GM19438 (cell line): ENCODE data around the gene ETFB.

ENCODE experiments used
- ATAC-seq: cut with Tn5 transposase; IDR thresholded peaks from one replicate; pipeline ENCODE4 v1.9.1; 2021; ENCODE audit warnings: low read depth; ENCODE audit not compliant: unreplicated experiment

Gene ETFB

DNA sequence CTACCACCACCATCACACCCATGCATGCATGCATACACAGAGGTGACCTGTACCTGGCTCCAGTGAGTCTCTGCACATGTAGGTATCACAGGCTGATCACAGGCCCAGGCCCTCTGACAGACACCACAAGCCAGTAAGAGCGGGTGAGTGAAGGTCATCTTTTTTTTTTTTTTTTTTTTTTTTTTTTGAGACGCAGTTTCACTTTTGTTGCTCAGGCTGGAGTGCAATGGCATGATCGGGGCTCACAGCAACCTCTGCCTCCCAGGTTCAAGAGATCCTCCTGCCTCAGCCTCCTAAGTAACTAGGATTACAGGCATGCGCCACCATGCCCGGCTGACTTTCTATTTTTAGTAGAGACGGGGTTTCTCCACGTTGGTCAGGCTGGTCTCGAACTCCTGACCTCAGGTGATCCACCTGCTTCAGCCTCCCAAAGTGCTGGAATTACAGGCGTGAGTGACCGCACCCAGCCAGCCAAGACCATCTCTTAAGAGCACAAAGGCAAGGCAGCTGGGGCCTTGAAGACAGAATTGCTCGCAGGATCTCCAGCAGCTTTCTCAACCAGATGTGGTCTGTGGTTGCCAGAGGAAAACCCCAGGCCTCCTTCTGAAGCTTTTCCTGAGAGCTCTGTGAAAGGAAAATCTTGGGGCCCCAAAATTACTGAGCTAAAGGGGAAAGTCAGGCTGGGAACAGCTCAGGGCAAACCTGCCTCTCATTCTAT lies 9.5 kb upstream of the ETFB start:
- no peak for ATAC-seq

DNA sequence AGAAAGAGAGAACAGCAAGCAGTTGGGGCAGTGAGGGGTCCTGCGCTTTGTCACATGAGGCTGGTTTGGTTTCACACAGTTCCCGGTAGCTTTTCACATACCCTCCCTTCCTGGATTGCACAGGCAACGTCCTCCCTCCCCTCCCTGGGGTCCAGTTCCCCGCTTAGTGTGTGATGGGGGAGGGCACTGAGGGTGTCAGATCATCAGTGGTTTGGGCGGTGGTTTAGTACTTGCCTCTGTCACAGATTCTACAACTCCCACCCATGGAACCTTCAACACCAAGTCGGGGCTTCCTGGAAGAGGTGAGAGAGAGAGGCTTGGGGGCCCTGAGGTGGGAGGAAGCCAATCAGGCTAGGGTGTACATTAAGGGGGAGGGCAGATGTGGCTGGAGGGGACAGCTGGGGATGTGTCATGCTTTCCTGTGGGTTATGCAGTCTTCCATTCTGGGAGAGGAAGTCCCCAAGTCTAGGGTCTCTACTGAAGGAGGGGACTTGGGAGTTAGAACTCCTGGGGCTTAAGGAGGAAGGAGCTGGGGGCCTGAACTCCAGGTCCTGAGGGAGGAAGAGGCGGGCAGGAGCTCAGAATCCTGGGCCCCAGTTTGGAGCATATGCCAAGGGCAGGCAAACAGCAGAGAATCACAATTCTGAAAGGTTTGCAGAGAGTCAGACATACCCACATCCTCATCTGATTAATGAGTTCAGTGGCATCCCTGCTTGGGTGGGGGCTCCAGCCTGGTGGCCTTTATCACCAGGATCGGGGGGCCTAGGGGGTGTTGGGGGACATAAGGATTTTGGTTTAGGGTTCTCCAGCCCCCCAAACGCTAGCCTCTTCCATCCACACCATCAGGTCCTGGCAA lies 6.7 kb upstream of the ETFB start, which contains the start of gene NKG7:
Gene NKG7 (minus strand): TSS at position 6 of the 856 bp plus-strand sequence. CDS start 119 bp downstream, outside the sequence.
- no peak for ATAC-seq

DNA sequence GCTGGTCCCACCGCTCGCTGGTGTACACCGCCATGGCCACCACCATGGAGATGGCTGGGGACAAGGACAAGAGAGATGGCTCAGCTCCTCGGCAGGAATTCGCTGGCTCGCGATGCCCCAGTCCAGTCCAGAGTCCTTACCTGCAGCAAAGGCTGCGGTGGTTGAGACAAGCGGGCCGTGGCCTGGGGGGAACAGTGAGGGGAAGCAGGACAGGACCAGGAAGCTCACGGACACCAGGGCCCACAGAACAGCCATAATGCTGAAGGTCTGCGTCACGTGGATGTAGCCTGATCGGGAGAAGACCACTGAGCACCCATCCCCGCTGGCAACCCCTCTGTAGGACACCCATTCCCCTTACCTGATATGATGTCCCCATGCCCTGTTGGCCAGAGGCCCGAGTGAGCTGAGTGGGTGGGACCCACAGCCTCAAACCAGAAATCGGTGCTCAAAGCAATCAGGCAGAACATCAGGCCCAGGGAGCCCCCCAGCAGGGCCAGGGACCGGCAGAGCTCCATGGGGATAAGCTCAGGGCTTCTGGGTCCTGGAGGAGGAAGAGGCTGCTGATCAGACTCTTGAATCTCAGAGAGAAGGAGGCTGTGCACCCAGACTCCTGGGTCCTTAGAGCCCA lies 5.9 kb upstream of the ETFB start:
- no peak for ATAC-seq

DNA sequence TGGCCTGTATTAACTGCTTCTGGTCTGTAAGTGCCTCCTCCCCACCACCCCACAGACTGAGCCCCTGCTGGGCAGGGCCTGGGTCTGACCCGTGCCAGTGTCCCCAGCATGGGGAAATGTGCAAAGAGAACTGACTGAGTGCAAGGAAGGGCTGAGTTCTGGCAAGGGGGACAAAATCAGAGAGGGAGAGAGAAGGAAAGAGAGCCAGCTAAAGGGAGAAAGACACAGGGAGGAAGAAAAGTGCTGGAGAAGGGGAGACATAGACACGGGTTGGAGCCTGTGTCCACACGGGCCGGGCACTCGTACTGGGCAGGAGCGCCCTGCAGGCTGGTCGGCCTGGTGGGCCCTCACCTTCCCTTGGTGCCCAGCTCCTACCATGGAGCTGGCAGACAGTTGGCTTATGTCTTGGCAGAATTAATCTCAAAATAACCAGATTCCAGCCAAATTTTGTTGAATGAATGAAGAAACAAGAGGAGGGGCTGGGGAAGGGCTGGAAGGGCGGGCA lies 5.0 kb upstream of the ETFB start:
- no peak for ATAC-seq

DNA sequence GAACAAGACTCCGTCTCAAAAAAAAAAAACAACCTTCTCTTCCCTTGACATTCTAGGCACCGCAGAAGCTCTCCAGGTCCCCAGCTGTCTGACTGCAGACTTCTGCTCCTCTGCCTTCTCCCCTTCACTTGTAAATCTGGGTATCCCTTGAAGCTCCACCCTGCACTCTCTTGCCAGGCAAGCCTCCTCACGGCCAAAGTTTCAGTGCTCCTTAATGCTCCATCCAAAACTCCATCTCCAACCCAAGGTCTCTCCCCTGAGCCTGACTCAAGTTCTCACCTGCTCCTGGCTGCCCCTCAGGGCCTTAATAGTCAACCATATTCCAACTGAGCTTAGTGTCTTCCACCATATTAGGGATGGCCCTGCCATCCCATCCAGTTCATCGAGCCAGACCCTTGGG lies 4.0 kb upstream of the ETFB start:
- no peak for ATAC-seq

DNA sequence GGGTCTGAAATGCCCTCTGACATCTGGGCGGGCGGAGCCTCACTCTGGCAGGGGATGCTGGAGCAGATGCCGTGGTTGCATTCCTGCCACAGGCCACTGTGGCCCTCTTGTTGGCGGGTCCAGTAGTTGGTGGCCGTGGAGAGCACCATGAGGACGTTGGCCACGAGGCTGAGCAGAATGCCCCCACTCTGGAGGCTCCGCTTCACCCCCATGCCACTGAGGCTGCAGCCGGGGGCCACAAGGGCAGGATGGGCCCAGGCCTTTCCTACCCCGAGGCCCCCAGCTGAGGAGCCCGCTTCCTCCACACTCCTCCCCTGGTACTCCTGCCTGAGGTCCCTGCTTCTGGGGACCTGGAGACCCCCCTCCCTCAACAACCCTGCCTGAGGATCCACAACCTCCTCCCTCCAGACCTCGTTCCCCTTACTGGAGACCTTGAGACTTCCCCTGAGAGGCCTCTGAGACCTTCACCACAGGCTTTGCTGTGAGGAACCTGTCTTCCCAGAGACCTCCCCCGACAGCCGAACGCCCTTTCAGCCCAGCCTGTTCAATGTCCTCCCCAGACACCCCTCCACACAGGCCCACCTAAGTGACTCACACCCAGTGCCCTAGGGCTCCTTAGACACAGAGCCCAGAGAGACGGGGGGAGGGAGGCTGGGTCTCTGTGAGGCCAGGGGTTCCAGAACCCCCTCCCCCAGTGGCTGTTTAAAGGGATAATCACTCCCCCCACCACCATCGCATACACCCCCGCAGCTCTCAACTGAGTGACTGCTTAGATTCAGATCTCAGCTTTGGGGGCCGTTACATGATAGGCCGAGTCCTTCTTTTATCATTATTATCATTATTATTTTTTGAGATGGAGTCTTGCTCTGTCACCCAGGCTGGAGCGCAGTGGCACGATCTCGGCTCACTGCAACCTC lies 2.4 kb upstream of the ETFB start, which contains the start of gene CLDND2:
Gene CLDND2 (minus strand): TSS at position 638 of the 917 bp plus-strand sequence. CDS start 426 bp downstream, at position 212.
- ATAC-seq = no peak

DNA sequence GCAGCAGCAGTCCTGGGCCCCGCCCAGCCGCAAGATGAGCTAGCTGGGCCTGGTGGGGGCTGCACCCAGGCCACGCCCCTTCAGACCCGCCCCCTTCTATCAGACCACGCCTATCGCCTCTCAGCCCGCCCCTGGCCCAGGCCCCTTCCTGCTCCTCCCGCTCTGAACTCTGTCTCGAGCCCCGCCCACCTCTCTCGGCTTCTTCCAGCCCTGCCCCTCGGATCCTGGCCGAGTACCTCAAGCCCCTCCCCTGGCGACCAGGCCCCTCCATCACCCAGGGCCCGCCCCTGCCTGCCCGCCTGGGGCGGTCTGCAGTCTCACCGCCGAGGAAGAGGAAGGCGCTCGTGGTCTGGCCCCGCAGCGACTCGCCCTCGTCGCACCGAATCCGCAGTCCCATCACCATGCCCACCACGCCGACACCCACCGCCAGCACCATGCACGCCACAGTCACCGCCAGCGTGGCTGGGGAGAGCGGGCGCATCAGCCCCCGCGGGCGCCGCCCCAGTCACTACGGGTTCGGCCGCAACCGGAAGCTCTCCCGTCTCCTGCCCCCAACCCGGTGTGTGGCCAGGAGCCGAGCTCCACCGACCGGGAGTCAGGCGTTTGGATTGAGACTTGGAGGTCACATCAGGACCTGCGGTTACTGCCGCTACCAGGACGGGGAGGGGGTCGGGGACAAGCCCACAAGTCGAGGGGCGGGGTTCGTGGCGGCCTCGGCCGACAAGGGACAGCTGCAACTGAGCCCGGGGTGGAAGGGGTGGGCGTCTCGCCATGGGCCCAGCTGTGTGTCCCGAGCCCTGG lies 1.6 kb upstream of the ETFB start:
- ATAC-seq = peak; percentile 65

DNA sequence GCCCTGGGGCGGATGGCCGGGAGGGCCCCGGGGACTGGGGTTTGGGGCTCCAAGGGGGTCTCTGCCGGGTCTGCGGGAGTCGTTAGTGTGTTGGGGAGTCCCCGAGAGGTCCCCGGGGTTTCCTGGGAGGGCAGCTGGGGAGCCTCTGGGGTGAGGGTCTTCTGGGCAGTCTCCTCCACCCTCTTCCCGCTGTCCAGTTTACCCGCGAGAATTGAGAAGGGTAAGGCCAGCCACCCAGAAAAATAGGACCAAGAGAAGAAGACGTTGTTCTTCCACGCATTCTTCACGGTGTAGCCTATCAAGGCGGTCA lies 1.0 kb upstream of the ETFB start:
- ATAC-seq = no peak

DNA sequence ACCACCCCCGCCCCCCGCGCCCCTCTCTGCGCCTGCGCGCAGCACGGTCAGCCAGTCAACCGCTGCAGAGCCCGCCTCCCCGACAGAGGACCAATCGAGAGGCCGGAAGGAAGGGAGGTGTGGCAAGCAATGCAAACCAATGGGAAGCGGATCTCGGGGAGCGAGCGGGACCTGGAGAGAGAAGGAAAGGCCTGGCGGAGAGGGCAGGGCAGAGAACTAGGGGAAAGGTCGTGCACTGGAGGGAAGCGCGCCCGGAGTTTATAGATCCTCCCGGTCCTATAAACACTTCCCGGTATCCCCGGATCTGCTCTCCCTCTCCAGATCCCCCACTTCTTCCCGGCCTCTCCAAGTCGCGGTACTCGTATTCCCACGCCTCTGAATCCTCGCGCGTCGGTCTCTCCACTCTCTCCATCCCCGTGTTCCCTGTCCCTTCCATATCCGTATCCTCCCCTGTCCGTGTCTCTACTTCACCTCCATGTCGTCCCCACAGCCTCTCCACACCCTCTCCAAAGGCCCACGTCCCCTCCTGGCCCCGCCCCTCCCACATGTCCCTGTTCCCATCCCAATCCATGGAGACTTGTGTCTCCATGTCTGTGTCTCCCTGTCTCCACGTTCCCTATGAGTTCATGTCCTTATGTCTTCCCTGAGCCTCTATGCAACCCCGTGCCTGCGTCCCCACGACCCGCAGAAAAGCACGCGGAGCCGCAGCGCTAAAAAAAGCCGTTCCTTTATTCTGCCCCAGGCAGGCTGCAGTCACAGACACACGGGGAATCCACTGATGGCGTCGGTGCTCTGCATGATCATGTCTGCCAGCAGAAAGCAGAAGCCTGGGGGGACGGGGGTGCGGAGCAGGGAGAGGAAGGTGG lies 434 bp upstream of the ETFB start:
- ATAC-seq = no peak

DNA sequence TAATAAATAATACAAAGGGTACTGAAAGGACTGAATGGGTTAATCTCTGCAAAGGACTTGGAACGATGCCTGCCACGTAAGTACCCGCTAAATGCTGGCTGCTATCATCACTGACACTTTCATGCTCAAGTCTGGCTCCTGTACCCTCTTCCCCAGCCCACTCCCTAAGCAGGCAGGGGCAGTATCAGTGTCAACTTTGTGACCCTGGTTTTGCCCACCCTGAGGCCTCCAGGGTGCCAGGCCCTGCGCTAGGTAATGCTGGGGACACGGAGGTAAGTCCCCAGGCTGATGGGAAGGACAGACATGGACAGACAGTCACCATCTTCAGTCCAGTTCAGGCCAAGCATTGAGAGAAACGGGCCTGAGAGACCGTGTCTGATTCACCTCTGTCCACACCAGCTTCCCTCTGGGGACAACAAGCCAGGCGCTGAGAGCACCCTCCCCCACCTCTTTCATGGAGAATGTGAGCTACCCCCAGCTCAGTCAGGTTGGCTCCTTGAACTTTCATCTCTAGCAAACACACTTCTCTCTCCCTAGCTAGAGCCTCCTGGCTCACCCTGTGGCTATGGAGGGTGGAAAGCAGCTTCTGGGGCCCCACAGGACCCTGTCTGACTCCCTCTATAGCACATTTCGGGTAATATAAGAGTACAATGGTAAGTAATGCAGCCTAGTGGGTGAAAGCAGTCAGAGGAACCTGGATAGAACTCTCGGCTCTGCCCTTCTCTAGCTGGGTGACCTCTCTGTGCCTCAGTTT lies 800 bp downstream of the ETFB start:
- ATAC-seq = no peak

DNA sequence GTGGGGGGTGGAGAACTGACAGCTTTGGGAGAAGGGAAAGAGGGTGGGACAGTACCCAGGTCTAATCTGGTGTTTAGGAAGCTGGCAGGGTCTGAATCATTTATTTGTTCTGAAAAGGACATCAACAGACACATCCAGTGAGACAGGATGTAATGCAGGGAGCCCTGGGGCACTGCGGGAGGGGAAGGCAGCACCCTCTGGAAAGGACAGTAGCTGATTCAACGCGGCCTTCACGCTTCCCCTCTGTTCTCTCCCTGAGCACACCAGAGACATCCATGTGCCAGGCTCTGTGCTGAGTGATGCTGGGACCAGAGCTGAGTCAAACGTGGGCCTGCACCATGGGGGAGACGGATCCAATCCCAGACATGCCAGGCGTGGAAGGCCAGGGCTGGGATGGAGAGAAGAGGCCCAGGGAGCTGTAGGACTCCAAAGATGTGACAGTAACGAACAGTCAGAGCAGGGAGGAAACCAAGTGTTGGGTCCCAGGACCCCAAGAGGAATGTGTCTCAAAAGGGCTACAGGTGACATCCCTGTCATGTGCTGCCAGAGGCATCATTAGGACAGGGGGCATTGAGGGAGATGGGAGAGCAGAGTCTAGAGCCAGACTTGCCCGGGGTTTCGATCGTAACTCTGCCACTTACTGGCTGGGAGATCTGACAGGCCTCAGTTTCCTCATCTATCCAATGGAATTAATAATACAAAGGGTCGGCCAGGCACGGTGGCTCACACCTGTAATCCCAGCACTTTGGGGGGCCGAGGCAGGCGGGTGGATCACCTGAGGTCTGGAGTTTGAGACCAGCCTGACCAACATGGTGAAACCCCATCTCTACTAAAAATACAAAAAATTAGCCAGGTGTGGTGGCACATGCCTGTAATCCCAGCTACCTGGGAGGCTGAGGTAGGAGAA lies 1.7 kb downstream of the ETFB start:
- ATAC-seq = no peak

DNA sequence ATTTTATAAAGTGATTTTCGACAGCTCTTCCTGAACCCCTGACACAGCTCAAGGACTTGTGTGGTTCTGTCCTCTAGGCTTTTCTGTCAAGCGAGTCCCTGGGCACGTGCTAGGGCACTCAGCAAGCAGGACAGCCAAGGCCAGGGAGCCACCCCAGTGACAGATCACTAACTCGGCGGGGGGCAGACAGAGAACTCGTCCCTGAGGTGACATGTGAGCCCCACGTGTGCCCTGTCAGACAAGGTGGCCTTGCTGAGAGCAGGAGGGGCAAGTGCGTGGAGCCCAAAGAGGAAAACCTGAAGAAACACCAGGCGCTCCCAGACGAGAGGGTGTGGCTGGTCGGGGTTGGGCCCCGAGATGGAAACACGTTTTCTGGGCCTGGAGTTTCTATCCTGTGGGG lies 4.9 kb downstream of the ETFB start:
- no peak for ATAC-seq

DNA sequence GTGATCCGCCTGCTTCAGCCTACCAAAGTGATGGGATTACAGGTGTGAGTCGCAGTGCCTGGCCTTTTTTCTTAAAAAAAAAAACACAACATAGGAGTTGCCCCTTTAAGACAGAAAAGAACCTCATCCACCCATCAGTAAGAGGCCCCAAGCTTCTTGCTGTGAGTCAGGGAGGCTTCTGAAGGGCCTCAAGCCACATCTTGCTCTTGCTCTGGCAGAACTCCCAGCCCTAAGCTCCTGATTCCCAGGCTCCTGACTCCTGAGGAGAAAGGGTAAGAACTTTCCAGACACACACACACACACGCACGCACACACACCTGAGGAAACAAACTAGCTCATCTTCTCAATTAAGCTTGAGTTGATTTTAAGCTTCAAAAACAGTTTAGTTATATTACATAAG lies 6.9 kb downstream of the ETFB start:
- no peak for ATAC-seq

DNA sequence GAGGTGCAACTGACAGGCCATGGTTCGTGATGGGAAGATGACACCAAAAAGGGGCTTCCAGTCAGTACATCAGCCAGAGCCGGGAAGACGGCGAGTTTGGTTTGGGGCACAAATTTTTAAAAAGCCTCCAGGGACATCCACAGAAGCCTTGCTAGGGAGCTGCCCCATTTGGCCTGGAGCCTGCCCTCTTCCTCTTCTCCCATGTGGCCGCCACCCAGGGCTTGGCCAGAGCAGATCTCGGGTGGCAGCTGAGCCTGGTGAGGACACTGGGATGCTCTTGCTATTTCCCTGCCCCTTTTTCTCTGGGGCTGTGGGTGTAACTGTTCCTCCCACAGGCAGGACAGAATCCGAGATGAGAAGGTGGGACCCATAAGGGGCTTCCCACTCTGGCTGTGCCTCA lies 8.2 kb downstream of the ETFB start:
- no peak for ATAC-seq

DNA sequence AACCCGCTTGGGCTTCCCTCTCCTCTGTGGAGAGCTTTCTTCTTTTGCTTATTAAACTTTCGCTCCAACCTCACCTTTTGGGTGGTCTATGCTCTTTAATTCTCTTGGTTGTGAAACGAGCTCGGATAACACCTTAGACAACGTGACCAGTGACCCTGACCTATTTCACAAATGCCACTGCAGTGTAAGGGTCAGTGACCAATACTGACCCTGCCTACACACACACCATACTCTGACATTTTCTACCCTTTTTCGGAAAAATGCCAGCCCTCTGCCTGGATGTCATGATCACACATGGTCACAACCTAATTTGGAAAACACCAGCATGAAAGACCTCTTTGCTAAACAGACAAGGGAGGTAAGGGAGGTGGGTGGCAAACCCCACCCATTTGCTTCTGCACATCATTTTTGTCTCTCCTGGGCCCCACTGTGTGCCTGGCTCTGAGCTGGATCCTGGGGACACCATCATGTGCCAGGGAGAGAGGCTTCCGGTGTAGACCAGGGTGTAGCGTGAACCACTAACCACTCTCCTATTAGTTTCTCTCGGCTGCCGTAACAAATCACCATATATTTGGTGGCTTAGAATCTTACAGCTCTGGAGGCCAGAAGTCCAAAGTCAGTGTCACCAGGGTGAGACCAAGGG lies 9.9 kb downstream of the ETFB start:
- ATAC-seq = no peak

DNA sequence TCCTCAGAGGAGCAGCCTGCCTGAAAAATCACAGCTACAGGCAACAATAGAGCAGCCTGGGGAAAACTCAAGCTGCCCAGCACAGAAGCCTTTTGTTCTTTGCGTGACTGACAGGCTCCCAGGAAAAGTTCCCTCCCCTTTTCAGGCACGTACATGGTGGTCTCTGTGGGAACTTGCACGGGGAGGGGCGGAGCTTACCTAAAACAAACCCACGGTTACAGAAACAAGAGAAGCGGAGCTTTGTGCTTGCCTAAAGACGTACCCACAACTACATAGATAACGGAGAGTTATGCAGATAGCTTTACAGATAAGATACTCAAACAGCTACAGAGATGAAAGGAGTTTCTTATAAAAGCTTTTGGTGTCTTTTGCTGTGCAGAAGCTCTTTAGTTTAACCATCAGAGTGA lies 11.4 kb downstream of the ETFB start:
- no peak for ATAC-seq
